Measurements from ENCODE around the gene SFXN3. TPM values are rescaled to one million over a fixed set of nuclear protein-coding genes. Genes with fewer than 3 reads are reported as not detected.

The SFXN3 gene
- total RNA-seq, 2 experiments from 2014 or later = 0.41 TPM; not detected in 1

DNA sequence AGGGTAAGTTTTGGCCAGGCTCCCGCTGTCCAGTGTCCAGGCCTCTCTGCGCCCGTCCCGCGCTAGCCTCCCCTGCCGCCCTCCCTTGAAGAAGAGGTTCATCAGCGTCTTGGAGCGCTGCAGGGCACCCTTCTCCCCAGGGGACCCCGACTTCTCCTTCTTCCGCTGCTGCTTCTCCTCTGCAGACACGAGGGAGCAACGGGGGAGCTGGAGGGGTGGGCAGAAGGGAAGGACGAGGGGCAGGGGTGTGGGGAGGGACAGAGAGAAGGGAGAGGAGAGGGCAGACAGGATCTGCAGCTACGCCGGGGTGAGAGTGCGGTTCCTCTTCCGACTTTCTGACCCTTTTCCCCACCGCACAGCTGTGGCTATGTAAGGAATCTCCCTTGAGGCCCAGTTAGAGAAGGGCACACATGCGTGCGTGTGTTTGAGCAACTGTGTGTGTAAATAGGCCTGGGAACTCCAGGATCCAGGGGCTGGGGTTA, 12.9 kb upstream of the SFXN3 start:
- ChIA-PET CTCF (ENCODE audit: unreplicated experiment) (interaction anchor here (0.9 to 1.0 kb wide), 2 partner anchors 11 to 20 kb away, joined by 3 read pairs; no protein-coding TSS in a partner anchor), POLR2A (interaction anchor here (0.7 kb wide), 1 partner anchor 17 kb away, joined by 3 read pairs; no protein-coding TSS in a partner anchor)
- Histone ChIP-seq H4K20me1 (ENCODE audit: insufficient read depth, low read length) (no peaks in the 10 kb centered on the region), H2AFZ (ENCODE audit: low read length) (peak overlapping the region; percentile 51; the same call in 1 of the 2 replicates), H3K9me2 (ENCODE audit: insufficient read depth, low read length) (no peaks in the 10 kb centered on the region), H3K79me2 (ENCODE audit: insufficient read depth, low read depth, low read length) (no peaks in the 10 kb centered on the region), H3K4me2 (ENCODE audit: low read length) (peak overlapping the region; percentile 51), H3K27ac (ENCODE audit: low read depth, low read length, poor library complexity, severe bottlenecking) (no peak overlapping the region), H3K9me3 (ENCODE audit: low read length) (no peaks in the 10 kb centered on the region), H3K4me1 (ENCODE audit: insufficient read depth, low read length, poor library complexity, severe bottlenecking) (peaks cover 11% of the 10 kb centered on the region), H3K36me3 (ENCODE audit: insufficient read depth, low read length) (no peaks in the 10 kb centered on the region), H3K4me3 (ENCODE audit: low read depth, low read length, poor library complexity, severe bottlenecking) (no peak overlapping the region)
- TF ChIP-seq, protein P1, sequence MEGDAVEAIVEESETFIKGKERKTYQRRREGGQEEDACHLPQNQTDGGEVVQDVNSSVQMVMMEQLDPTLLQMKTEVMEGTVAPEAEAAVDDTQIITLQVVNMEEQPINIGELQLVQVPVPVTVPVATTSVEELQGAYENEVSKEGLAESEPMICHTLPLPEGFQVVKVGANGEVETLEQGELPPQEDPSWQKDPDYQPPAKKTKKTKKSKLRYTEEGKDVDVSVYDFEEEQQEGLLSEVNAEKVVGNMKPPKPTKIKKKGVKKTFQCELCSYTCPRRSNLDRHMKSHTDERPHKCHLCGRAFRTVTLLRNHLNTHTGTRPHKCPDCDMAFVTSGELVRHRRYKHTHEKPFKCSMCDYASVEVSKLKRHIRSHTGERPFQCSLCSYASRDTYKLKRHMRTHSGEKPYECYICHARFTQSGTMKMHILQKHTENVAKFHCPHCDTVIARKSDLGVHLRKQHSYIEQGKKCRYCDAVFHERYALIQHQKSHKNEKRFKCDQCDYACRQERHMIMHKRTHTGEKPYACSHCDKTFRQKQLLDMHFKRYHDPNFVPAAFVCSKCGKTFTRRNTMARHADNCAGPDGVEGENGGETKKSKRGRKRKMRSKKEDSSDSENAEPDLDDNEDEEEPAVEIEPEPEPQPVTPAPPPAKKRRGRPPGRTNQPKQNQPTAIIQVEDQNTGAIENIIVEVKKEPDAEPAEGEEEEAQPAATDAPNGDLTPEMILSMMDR (conservative IDR thresholded peaks at IDR 0.05; ENCODE audit: low read length) = no peak
- no peak for TF ChIP-seq EZH2phosphoT487 (IDR thresholded peaks at IDR 0.05; ENCODE audit: borderline replicate concordance, low read depth, low read length)
- intact Hi-C loops (cut with micrococcal nuclease; ENCODE audit: unreplicated experiment) = no loop called here
- BruUV-seq (replicated peaks) = no TSS peak
- DNase-seq (ENCODE audit: low spot score) = peak; percentile 31

DNA sequence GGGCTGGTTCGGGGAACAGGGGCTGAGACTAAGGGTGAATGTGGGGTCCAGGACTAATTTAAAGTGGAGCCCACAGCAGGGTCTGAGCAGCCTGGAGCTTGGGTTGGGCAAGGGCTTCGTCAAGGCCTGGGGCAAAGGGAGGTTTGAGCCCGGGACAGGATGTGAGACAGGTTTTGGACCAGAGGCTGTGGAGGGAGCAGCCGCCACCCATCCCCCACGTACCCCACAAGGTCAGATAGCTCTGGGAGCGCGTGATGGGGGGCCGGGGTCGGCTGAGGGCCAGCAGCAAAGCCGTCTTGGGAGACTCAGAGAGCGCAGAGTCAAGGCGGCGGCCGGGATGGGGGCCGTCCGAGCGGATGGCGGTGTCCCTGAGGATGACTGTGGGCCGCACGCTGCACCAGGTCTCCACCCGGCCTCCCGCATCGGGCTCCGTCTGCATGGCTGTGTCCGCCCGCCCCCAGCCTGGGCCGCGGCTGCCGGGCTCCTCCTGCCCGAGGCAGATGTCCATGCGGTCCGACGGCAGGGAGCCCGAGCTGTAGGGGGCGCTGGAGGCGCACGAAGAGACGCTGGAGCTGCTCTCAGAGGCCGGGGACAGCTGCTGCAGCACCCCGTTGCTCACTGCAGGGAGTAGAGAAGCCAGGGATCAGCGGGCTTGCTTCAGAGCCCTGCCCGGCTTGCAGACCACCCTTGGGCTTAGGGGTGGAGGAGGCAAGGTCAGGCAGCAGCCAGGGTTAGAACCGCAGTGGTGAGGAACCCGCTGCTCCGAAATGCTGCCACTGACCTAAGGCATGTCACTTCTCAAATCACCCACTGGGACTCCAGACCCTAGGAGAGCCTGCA, 12.2 kb upstream of the SFXN3 start:
- Histone ChIP-seq H2AFZ (ENCODE audit: low read length) (peak overlapping the region; percentile 51; the same call in 1 of the 2 replicates), H3K4me3 (ENCODE audit: low read depth, low read length, poor library complexity, severe bottlenecking) (no peak overlapping the region), H3K4me1 (ENCODE audit: insufficient read depth, low read length, poor library complexity, severe bottlenecking) (peaks cover 11% of the 10 kb centered on the region), H3K9me3 (ENCODE audit: low read length) (no peaks in the 10 kb centered on the region), H3K79me2 (ENCODE audit: insufficient read depth, low read depth, low read length) (no peaks in the 10 kb centered on the region), H4K20me1 (ENCODE audit: insufficient read depth, low read length) (no peaks in the 10 kb centered on the region), H3K4me2 (ENCODE audit: low read length) (peak overlapping the region; percentile 51), H3K27ac (ENCODE audit: low read depth, low read length, poor library complexity, severe bottlenecking) (no peak overlapping the region), H3K36me3 (ENCODE audit: insufficient read depth, low read length) (no peaks in the 10 kb centered on the region), H3K9me2 (ENCODE audit: insufficient read depth, low read length) (no peaks in the 10 kb centered on the region)
- intact Hi-C loops (cut with micrococcal nuclease; ENCODE audit: unreplicated experiment) = no loop called here
- POLR2A ChIA-PET = interaction anchor here (1.3 kb wide), 1 partner anchor 32 kb away, joined by 3 read pairs; no protein-coding TSS in a partner anchor
- TF ChIP-seq EZH2phosphoT487 (IDR thresholded peaks at IDR 0.05; ENCODE audit: borderline replicate concordance, low read depth, low read length) = no peak
- TF ChIP-seq, protein P1 (conservative IDR thresholded peaks at IDR 0.05; ENCODE audit: low read length) = peak; percentile 77
- BruUV-seq (replicated peaks) = no TSS peak
- CTCF ChIA-PET (ENCODE audit: unreplicated experiment) = interaction anchor here (0.9 kb wide), 1 partner anchor 10 kb away, joined by 3 read pairs; no protein-coding TSS in a partner anchor
- peak; percentile 63 for DNase-seq (ENCODE audit: low spot score)

DNA sequence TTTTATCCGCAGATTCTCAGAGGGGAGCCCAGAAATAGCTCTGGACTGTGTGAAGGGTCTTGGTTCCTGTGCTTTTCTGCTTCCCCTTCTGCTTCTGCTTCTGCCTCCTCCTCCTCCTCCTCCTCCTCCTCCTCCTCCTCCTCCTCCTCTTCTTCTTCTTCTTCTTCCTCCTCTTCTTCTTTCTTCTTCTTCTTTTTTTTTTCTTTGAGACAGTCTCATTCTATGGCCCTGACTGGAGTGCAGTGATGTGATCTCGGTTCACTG, 11.7 kb upstream of the SFXN3 start:
- Histone ChIP-seq H3K36me3 (ENCODE audit: insufficient read depth, low read length) (no peaks in the 10 kb centered on the region), H3K27ac (ENCODE audit: low read depth, low read length, poor library complexity, severe bottlenecking) (no peak overlapping the region), H3K79me2 (ENCODE audit: insufficient read depth, low read depth, low read length) (no peaks in the 10 kb centered on the region), H3K4me3 (ENCODE audit: low read depth, low read length, poor library complexity, severe bottlenecking) (no peak overlapping the region), H3K9me3 (ENCODE audit: low read length) (no peaks in the 10 kb centered on the region), H3K4me2 (ENCODE audit: low read length) (no peak overlapping the region), H2AFZ (ENCODE audit: low read length) (no peak overlapping the region), H3K4me1 (ENCODE audit: insufficient read depth, low read length, poor library complexity, severe bottlenecking) (peaks cover 11% of the 10 kb centered on the region), H4K20me1 (ENCODE audit: insufficient read depth, low read length) (no peaks in the 10 kb centered on the region), H3K9me2 (ENCODE audit: insufficient read depth, low read length) (no peaks in the 10 kb centered on the region)
- DNase-seq (ENCODE audit: low spot score) = no peak
- intact Hi-C loops (cut with micrococcal nuclease; ENCODE audit: unreplicated experiment) = no loop called here
- no TSS peak for BruUV-seq (replicated peaks)
- CTCF ChIA-PET (ENCODE audit: unreplicated experiment) = no interaction called here
- POLR2A ChIA-PET = interaction anchor here (1.3 kb wide), 1 partner anchor 32 kb away, joined by 3 read pairs; no protein-coding TSS in a partner anchor
- no peak for TF ChIP-seq EZH2phosphoT487 (IDR thresholded peaks at IDR 0.05; ENCODE audit: borderline replicate concordance, low read depth, low read length)
- TF ChIP-seq, protein P1 (conservative IDR thresholded peaks at IDR 0.05; ENCODE audit: low read length) = no peak

Data from OCI-LY7 (cell line).